HepG2 (cell line): ENCODE data around the gene GPC3. TPM values are rescaled to one million over a fixed set of nuclear protein-coding genes. Genes with fewer than 3 reads are reported as not detected.
A peak's percentile ranks its signal among the peaks of the same experiment; 100 is the strongest.

ENCODE experiments used
- ATAC-seq: fragments of 200-7000 bp; cut with Tn5 transposase; 3 replicates; pipeline ENCODE4 v1.9.1; 2020; ENCODE audit warnings: mild to moderate bottlenecking, moderate library complexity
- BruUV-seq: library from RNA; stranded (reverse); fragments of 400-500 nt; replicated peaks from 2 replicates; lab custom pipeline; 2021; lab: Mats Ljungman, UMichigan
- CTCF ChIA-PET: fragments of 300-600 bp; formaldehyde crosslinking; extraction: SDS; loops from one replicate; lab custom pipeline; 2021; ENCODE audit warnings: low total read pairs, inconsistent platforms, low intra/inter-chr PET ratio; lab: Yijun Ruan, JAX
- POLR2A ChIA-PET: fragments of 350-600 bp; sonication (Branson Sonifier 250); formaldehyde crosslinking; loops from one replicate; lab custom pipeline; 2020; ENCODE audit warnings: antibody characterized with exemption, inconsistent platforms; lab: Yijun Ruan, JAX
- DNase-seq: peaks from one replicate; pipeline ENCODE4 v3.0.0-alpha.2; 2015; ENCODE audit warnings: low spot score
- FAIRE-seq: peaks from 3 replicates; lab custom pipeline; 2011; peaks lifted over from hg19 to GRCh38; lab: Jason Lieb, UNC
- H2AFZ ChIP-seq: one replicate; pipeline ENCODE4 v1.6.1; 2011; ENCODE audit warnings: low read length, inconsistent platforms
- H3K27ac ChIP-seq: fragments of 300-600 bp; 3 replicates; pipeline ENCODE4 v1.8.0; 2011; ENCODE audit warnings: mixed run types, mild to moderate bottlenecking, mixed read lengths, low read length, inconsistent platforms; ENCODE audit not compliant: insufficient read depth; ENCODE audit errors: extremely low read length
- H3K27me3 ChIP-seq, 2 experiments: fragments of 200-600 bp in 1 of 2; 2 replicates in 1 of 2; 3 replicates in 1 of 2; pipeline versions ENCODE4 v1.6.0 to v1.8.0; 2011; ENCODE audit warnings: low read length in 2 of 2, mild to moderate bottlenecking in 2 of 2, moderate library complexity in 2 of 2, inconsistent platforms in 1 of 2; ENCODE audit not compliant: insufficient read depth in 2 of 2, control insufficient read depth in 1 of 2
- H3K36me3 ChIP-seq, 2 experiments: fragments of 200-600 bp in 1 of 2; replicated peaks in 1 of 2; 2 replicates in 1 of 2; 3 replicates in 1 of 2; pipeline versions ENCODE4 v1.5.1 to v1.8.0; 2011; ENCODE audit warnings: low read length in 2 of 2, inconsistent platforms in 1 of 2; ENCODE audit not compliant: insufficient read depth in 2 of 2, control insufficient read depth in 1 of 2
- H3K4me1 ChIP-seq: 2 replicates; pipeline ENCODE4 v1.5.1; 2012; ENCODE audit warnings: low read length, inconsistent platforms; ENCODE audit not compliant: insufficient read depth
- H3K4me2 ChIP-seq: 2 replicates; pipeline ENCODE4 v1.6.0; 2011; ENCODE audit warnings: low read depth, low read length, inconsistent platforms
- H3K4me3 ChIP-seq, 3 experiments: fragments of 200-600 bp in 1 of 3; sonication (generic), shearing (Covaris generic) in 1 of 3; replicated peaks in 1 of 3; 2 replicates each; pipeline ENCODE4 v1.5.1; 2011 to 2016; ENCODE audit warnings: low read length in 3 of 3, inconsistent platforms in 2 of 3, low read depth in 2 of 3, mild to moderate bottlenecking in 2 of 3, control low read depth in 1 of 3, mixed read lengths in 1 of 3; ENCODE audit not compliant: insufficient read depth in 1 of 3
- H3K79me2 ChIP-seq: one replicate; pipeline ENCODE4 v1.6.1; 2011; ENCODE audit warnings: low read length, inconsistent platforms; ENCODE audit not compliant: insufficient read depth
- H3K9ac ChIP-seq: 2 replicates; pipeline ENCODE4 v1.6.0; 2011; ENCODE audit warnings: mild to moderate bottlenecking, low read depth, low read length, inconsistent platforms; ENCODE audit not compliant: insufficient read depth
- H3K9me3 ChIP-seq: 2 replicates; pipeline ENCODE4 v1.5.1; 2012; ENCODE audit warnings: mild to moderate bottlenecking, low read length
- H4K20me1 ChIP-seq: 2 replicates; pipeline ENCODE4 v1.6.0; 2011; ENCODE audit warnings: inconsistent platforms, mild to moderate bottlenecking, low read length, moderate library complexity; ENCODE audit not compliant: insufficient read depth
- GTF2F1 ChIP-seq: fragments of 150-350 bp; IDR thresholded peaks from 2 replicates; pipeline ENCODE4 v1.6.1; 2014; ENCODE audit warnings: low read length
- PHF21A ChIP-seq: sonication (generic); formaldehyde crosslinking; IDR thresholded peaks from 2 replicates; pipeline ENCODE4 v1.5.0; 2020; ENCODE audit warnings: mild to moderate bottlenecking, missing genetic modification reagents
- PITX1 ChIP-seq: sonication (generic); formaldehyde crosslinking; IDR thresholded peaks from 2 replicates; pipeline ENCODE4 v1.5.1; 2020; ENCODE audit warnings: mild to moderate bottlenecking, missing genetic modification reagents
- RBM22 ChIP-seq: fragments of 200-400 bp; formaldehyde crosslinking; optimal IDR thresholded peaks from 2 replicates; pipeline ENCODE3; 2017; ENCODE audit warnings: mild to moderate bottlenecking, low read length, moderate library complexity
- WGBS: methylation state at CpG from one replicate; pipeline ENCODE4 v1.1.6; 2017; ENCODE audit warnings: low lambda C conversion rate; 5-methylcytosine and 5-hydroxymethylcytosine counted together
- in situ Hi-C: cut with HindIII; loops from 2 replicates; pipeline ENCODE4 v1.10.0; 2017; ENCODE audit warnings: low pct_unique_long_range_greater_than_20kb; ENCODE audit not compliant: extremely low pct_ligation_motif_present
- intact Hi-C: fragments of 100-400 bp; cut with micrococcal nuclease; formaldehyde crosslinking; loops from one replicate; pipeline ENCODE4 v1.10.0; 2022; ENCODE audit not compliant: unreplicated experiment
- polyA plus RNA-seq, 8 experiments: library from polyadenylated mRNA; depleted of rRNA in 3 of 8; stranded (reverse) in 7 of 8; unstranded in 1 of 8; fragments of >200 nt; fragmentation: Illumina TruSeq in 4 of 8; extraction: Trizol in 4 of 8; gene quantifications; 2 replicates each; pipeline versions ENCODE4 v1.2.1 to v1.2.3, GENCODE V29; 2011 to 2016; ENCODE audit warnings: low read depth in 4 of 8, missing spikeins in 1 of 8, mixed read lengths in 1 of 8; ENCODE audit not compliant: insufficient read depth in 1 of 8
- total RNA-seq, 5 experiments: library from RNA; depleted of rRNA; stranded (reverse); fragments of >200 nt; fragmentation: Illumina TruSeq; extraction: Trizol; gene quantifications; 2 replicates each; pipeline ENCODE4 v1.2.3, GENCODE V29; 2016; ENCODE audit warnings: low read depth in 1 of 5

GPC3 gene
- total and polyA plus RNA-seq, 2 of the 13 experiments (the other 11 are each of a cell fraction or from before 2014, with no cell fraction given): 1,799 to 3,263 TPM

DNA sequence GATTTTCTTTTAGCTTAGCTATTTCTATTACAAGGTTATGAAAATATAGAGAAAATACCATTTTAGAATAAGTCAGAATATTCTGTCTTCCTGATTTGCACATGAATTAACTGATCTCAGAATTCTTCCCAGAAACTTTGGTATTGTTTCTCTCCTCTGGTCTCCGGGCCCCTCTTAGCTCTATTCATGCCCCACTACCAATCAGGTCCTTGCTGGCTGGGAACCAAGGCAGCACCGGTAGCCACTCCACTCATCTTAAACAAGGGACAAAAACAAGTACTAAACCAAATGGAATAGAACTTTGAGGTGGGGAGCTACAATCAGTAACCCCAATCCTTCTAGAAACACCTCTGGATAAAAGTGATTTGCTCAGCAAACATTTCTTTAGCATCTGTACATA lies 64.3 kb downstream of the GPC3 start:
- no peak for DNase-seq
- no peak for FAIRE-seq
- in situ Hi-C loops: no loop called here
- TF ChIP-seq RBM22: peak; percentile 67
- no peak for TF ChIP-seq PITX1
- H3K4me3 ChIP-seq: no peak overlapping the region
- H3K27ac ChIP-seq: no peak overlapping the region
- peaks cover 5 to 39% of the 10 kb centered on the region in 2 experiments for H3K36me3 ChIP-seq
- H3K79me2 ChIP-seq: peaks cover 80% of the 10 kb centered on the region
- BruUV-seq: no TSS peak
- intact Hi-C loops: no loop called here
- no peak overlapping the region for H2AFZ ChIP-seq
- WGBS: 82% methylated on average over 2 of the region's 2 CpGs
- no peak overlapping the region for H3K9ac ChIP-seq
- ChIA-PET POLR2A (interaction anchor here (1.3 kb wide), 1 partner anchor 9 kb away, joined by 3 read pairs; no protein-coding TSS in a partner anchor), CTCF (no interaction called here)
- peaks cover 65% of the 10 kb centered on the region for H3K4me1 ChIP-seq
- H3K4me2 ChIP-seq: no peak overlapping the region
- H3K27me3 ChIP-seq: no peaks in the 10 kb centered on the region
- no peaks in the 10 kb centered on the region for H3K9me3 ChIP-seq
- peaks cover 87% of the 10 kb centered on the region for H4K20me1 ChIP-seq
- no peak for ATAC-seq

DNA sequence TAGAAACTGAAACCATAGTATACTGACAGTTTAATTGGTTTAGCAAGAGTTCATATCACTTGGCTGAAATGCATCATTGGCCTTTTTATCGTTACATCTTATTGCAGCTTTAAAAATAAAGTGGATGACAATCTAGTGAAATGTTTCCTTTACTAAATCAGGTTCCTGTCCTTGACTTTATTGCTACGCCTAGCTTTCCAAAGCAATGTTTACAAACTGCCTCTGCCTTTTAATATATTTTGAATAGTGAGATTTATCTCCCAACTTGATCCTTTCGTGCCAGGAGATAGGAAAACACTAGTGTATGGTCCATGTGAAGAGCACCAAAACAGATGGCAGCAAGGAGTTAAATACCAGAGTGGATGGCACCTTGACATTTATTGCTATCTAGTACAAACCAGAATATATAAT lies 67.0 kb downstream of the GPC3 start:
- H3K9me3 ChIP-seq: no peaks in the 10 kb centered on the region
- in situ Hi-C loops: no loop called here
- intact Hi-C loops: no loop called here
- H3K4me1 ChIP-seq: peaks cover 51% of the 10 kb centered on the region
- H3K79me2 ChIP-seq: peaks cover 74% of the 10 kb centered on the region
- no peak overlapping the region for H3K27ac ChIP-seq
- BruUV-seq: TSS peak; percentile 10
- CTCF ChIA-PET: no interaction called here
- ATAC-seq (no peak), FAIRE-seq (no peak), DNase-seq (no peak)
- no peak overlapping the region for H3K4me3 ChIP-seq
- H3K27me3 ChIP-seq: no peaks in the 10 kb centered on the region
- WGBS: 91% methylated on average over 3 of the region's 3 CpGs
- TF ChIP-seq PHF21A (no peak), GTF2F1 (no peak)
- TF ChIP-seq, all 625 proteins: peak for 0
- no peak overlapping the region for H2AFZ ChIP-seq
- no peak overlapping the region for H3K4me2 ChIP-seq
- no peak overlapping the region for H3K9ac ChIP-seq
- POLR2A ChIA-PET: no interaction called here
- H4K20me1 ChIP-seq: peaks cover 77% of the 10 kb centered on the region
- peaks cover 4 to 26% of the 10 kb centered on the region in 2 experiments for H3K36me3 ChIP-seq
